PC-9 (cell line): ENCODE measurements around the gene QRFPR.

Experiments used
- EZH2 ChIP-seq: fragments of 200-600 bp; sonication (generic); IDR thresholded peaks from 2 replicates; pipeline ENCODE4 v1.8.0; 2017; ENCODE audit warnings: antibody characterized with exemption, low read depth
- TF ChIP-seq, protein P1 (sequence below): fragments of 200-600 bp; sonication (generic); conservative IDR thresholded peaks from 2 replicates; pipeline ENCODE4 v1.6.1; 2017; ENCODE audit warnings: mixed run types, antibody characterized with exemption, mild to moderate bottlenecking, moderate library complexity

DNA sequence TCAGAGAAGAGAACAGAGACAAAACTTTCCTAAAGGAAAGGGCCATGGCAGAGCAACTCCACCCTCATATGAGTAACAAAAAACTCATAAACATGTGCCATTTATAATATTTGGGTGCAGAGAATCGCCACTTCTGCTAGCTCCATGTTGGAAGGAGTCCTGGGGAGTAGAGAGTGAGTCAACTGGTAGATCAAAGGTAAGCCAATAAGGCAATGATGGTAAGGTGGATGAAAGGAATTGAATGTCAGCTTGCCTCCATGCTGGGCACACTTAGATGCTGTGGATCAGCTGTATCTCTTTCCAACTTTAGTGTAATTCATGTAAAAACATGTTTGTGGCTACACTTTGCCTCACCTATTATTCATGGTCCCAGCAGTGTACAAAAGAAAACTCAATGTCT, 4.7 kb downstream of the QRFPR start:
- TF ChIP-seq, protein P1, sequence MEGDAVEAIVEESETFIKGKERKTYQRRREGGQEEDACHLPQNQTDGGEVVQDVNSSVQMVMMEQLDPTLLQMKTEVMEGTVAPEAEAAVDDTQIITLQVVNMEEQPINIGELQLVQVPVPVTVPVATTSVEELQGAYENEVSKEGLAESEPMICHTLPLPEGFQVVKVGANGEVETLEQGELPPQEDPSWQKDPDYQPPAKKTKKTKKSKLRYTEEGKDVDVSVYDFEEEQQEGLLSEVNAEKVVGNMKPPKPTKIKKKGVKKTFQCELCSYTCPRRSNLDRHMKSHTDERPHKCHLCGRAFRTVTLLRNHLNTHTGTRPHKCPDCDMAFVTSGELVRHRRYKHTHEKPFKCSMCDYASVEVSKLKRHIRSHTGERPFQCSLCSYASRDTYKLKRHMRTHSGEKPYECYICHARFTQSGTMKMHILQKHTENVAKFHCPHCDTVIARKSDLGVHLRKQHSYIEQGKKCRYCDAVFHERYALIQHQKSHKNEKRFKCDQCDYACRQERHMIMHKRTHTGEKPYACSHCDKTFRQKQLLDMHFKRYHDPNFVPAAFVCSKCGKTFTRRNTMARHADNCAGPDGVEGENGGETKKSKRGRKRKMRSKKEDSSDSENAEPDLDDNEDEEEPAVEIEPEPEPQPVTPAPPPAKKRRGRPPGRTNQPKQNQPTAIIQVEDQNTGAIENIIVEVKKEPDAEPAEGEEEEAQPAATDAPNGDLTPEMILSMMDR, result no peak
- TF ChIP-seq EZH2, result no peak
